OCI-LY3 (cell line): ENCODE data around the gene HUS1.
"Not testable (repeated sequence)": the region's sequence is repeated elsewhere in the genome, so short reads cannot be mapped to it uniquely, and the experiment has no call there.

Source experiments
- H2AFZ ChIP-seq: fragments of 200-600, 300-600 bp; shearing (Covaris generic); 2 replicates; pipeline ENCODE4 v1.6.0; 2014; ENCODE audit warnings: antibody characterized with exemption, low read depth, low read length
- H3K27ac ChIP-seq: fragments of 200-600, 300-600 bp; sonication (generic); 2 replicates; pipeline ENCODE4 v1.5.1; 2014; ENCODE audit warnings: mild to moderate bottlenecking, low read length, moderate library complexity, mixed read lengths
- H3K27me3 ChIP-seq: fragments of 200-600, 300-600 bp; sonication (generic); 2 replicates; pipeline ENCODE4 v1.6.1; 2014; ENCODE audit warnings: low read depth, low read length, mixed read lengths
- H3K36me3 ChIP-seq: fragments of 200-600, 300-600 bp; sonication (generic); replicated peaks from 2 replicates; pipeline ENCODE3; 2014; ENCODE audit warnings: low read depth, low read length, mixed read lengths
- H3K4me1 ChIP-seq: fragments of 300-600, 200-600 bp; sonication (generic); 2 replicates; pipeline ENCODE4 v1.6.1; 2014; ENCODE audit warnings: low read length, mixed read lengths
- H3K4me2 ChIP-seq: fragments of 200-600, 300-600 bp; sonication (generic); 2 replicates; pipeline ENCODE4 v1.6.1; 2014; ENCODE audit warnings: low read length, mixed read lengths
- H3K4me3 ChIP-seq: fragments of 300-600, 200-600 bp; sonication (generic); 2 replicates; pipeline ENCODE4 v1.5.1; 2014; ENCODE audit warnings: antibody characterized with exemption, mild to moderate bottlenecking, low read length, moderate library complexity
- H3K79me2 ChIP-seq: fragments of 300-600, 200-600 bp; shearing (Covaris generic); 2 replicates; pipeline ENCODE4 v1.6.1; 2014; ENCODE audit warnings: mild to moderate bottlenecking, low read length, mixed read lengths
- H3K9ac ChIP-seq: fragments of 300-600, 200-600 bp; shearing (Covaris generic); 2 replicates; pipeline ENCODE4 v1.6.0; 2014; ENCODE audit warnings: mild to moderate bottlenecking, low read length, moderate library complexity
- H3K9me3 ChIP-seq: fragments of 200-600, 300-600 bp; shearing (Covaris generic); 2 replicates; pipeline ENCODE4 v1.6.1; 2014; ENCODE audit warnings: low read length, mixed read lengths; ENCODE audit not compliant: insufficient read depth
- H4K20me1 ChIP-seq: fragments of 200-600, 300-600 bp; sonication (generic); 2 replicates; pipeline ENCODE4 v1.6.1; 2016; ENCODE audit warnings: low read length, mixed read lengths; ENCODE audit not compliant: insufficient read depth
- CTCF ChIP-seq: fragments of 200-600, 300-600 bp; sonication (generic); IDR thresholded peaks from 2 replicates; pipeline ENCODE4 v1.5.1; 2014; ENCODE audit warnings: antibody characterized with exemption, low read length, low read depth
- EZH2phosphoT487 ChIP-seq: fragments of 200-600 bp; shearing (Covaris generic); IDR thresholded peaks from 2 replicates; pipeline ENCODE4 v1.6.1; 2018; ENCODE audit warnings: antibody characterized with exemption, mixed run types, low read depth

Gene HUS1

GRCh38 chr7:47932016-47932415 lies 47.4 kb downstream of the HUS1 start:
- Histone ChIP-seq H3K4me1 (peaks cover 21% of the 10 kb centered on the region), H3K79me2 (no peaks in the 10 kb centered on the region), H3K4me3 (no peak overlapping the region), H3K36me3 (no peaks in the 10 kb centered on the region), H3K27ac (no peak overlapping the region), H3K27me3 (peaks cover 87% of the 10 kb centered on the region), H4K20me1 (no peaks in the 10 kb centered on the region; the same call in 1 of the 2 replicates), H3K9me3 (no peaks in the 10 kb centered on the region), H3K4me2 (no peak overlapping the region), H3K9ac (no peak overlapping the region), H2AFZ (no peak overlapping the region)
- TF ChIP-seq CTCF (no peak), EZH2phosphoT487 (no peak)

DNA sequence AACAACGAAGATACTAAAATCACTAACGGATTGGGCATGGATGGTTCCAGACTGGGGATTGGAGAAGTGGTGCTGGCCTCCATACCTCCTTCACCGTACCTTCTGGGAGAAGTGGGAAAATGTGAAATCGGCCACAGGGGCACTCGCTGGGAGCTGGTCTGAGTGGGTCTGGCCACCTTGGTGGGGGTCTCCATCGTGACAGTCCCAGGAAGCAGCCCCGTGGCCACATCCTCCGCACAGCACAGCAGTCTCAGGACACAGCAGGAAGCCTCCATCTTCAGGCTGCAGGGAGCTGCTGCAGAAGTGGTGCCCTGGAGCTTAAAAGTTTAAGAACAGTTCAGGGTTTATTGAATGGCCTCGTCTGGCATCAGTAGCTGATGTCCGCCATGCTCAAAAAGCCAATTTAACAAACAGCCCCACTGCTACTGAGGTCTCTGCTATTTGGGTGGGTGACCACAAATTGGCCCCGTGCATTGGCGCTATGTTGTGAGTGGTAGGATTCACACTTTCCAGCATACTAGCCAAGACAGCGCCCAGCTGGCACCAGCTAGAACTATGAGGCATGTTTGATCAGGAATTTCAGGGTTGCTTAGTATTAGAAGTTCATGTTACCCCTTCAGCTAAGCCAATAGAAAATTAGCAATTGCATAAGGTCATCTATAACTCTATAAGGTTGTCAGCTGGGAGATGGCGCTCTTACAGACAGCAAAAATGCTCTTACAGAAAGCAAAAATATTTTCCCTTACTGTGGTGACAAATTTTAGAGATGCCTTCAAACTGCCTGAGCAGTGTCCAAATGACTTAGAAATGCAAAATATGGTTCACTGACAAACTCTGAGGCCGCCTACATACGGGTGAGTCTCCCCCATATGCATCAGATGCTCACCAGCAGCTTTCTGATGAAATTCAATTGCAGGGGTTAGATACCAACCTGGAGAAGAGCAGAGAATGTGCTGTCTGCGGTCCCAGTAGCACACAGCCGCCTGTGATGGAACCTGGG lies 48.1 kb downstream of the HUS1 start:
- no peak overlapping the region for H3K9ac ChIP-seq
- H3K4me2 ChIP-seq = no peak overlapping the region
- H2AFZ ChIP-seq = no peak overlapping the region
- H3K79me2 ChIP-seq = no peaks in the 10 kb centered on the region
- no peak overlapping the region for H3K4me3 ChIP-seq
- no peaks in the 10 kb centered on the region; the same call in 1 of the 2 replicates for H4K20me1 ChIP-seq
- TF ChIP-seq EZH2phosphoT487 (no peak), CTCF (no peak)
- peaks cover 88% of the 10 kb centered on the region for H3K27me3 ChIP-seq
- no peak overlapping the region for H3K27ac ChIP-seq
- no peaks in the 10 kb centered on the region for H3K9me3 ChIP-seq
- H3K4me1 ChIP-seq = peaks cover 14% of the 10 kb centered on the region
- H3K36me3 ChIP-seq = no peaks in the 10 kb centered on the region

DNA sequence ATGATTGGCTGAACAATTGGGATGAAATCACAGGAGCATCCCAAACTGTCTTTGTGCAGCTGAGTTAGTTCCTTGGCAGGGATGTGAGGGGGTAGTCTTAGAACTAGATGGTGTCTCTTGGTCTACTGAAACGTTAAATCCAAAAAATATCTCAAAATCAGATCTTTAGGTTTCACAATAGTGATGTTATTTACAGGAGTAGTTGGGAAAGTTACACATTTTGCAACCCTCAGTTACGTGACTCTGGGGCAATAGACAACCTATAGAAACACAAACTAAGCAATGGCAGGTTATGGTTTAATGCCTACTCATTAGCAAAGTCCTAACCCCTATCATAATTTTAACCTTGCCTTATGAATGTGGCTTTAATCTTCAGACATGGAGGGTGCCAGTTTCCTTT lies 55.1 kb downstream of the HUS1 start:
- TF ChIP-seq CTCF (no peak), EZH2phosphoT487 (no peak)
- H3K27ac ChIP-seq = no peak overlapping the region
- H3K27me3 ChIP-seq = peaks cover 46% of the 10 kb centered on the region
- no peaks in the 10 kb centered on the region for H4K20me1 ChIP-seq
- H3K79me2 ChIP-seq = no peaks in the 10 kb centered on the region
- no peaks in the 10 kb centered on the region for H3K9me3 ChIP-seq
- peaks cover 8% of the 10 kb centered on the region; the same call in 1 of the 2 replicates for H3K4me1 ChIP-seq
- no peaks in the 10 kb centered on the region for H3K36me3 ChIP-seq
- H2AFZ ChIP-seq = no peak overlapping the region
- H3K9ac ChIP-seq = no peak overlapping the region
- no peak overlapping the region for H3K4me2 ChIP-seq
- no peak overlapping the region for H3K4me3 ChIP-seq

DNA sequence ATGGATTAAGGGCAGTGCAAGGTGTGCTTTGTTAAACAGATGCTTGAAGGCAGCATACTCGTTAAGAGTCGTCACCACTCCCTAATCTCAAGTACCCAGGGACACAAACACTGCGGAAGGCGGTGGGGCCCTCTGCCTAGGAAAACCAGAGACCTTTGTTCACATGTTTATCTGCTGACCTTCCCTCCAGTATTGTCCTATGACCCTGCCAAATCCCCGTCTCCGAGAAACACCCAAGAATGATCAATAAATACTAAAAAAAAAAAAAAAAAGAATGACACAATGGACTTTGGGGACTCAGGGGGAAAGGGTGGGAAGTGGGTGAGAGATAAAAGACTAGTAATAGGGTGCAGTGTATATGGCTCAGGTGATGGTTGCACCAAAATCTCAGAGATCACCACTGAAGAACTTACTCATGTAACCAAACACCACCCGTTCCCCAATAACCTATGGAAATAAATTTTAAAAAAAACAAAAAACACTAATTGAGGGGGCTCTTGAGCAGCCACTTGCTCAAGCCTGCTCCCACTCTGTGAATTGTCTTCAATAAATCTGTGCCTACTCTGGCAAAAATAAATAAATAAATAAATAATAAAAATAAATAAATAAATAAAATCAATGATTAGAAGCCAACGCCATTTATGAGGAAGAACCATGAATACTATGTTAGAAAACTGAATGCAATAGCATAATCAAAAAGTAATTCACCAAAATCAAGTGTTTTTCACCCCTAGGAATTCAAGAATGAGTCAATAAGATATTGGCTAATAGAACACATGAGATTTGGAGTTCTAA lies 56.1 kb downstream of the HUS1 start:
- H3K79me2 ChIP-seq, H3K36me3 ChIP-seq, H3K4me3 ChIP-seq, H3K4me2 ChIP-seq, H3K9ac ChIP-seq, H4K20me1 ChIP-seq, H3K4me1 ChIP-seq, H2AFZ ChIP-seq, H3K27ac ChIP-seq, H3K9me3 ChIP-seq: not testable (repeated sequence)
- H3K27me3 ChIP-seq = peaks cover 37% of the 10 kb centered on the region

DNA sequence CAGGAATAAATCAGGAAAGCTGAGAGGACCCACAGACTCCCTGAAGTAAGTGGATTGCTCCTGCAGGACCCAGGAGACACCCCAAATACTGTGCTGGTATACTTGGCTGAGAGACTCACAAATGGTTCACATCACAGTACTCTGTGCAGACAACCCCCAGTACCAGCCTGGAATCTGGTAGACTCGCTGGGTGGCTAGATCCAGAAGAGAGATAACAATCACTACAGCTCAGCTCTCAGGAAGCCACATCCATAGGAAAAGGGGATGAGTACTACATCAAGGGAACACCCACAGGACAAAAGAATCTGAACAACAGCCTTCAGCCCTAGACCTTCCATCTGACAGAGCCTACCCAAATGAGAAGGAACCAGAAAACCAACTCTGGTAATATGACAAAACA lies 62.9 kb downstream of the HUS1 start:
- not testable (repeated sequence) for H3K9ac ChIP-seq, H2AFZ ChIP-seq, H3K27ac ChIP-seq, H3K4me2 ChIP-seq, H3K9me3 ChIP-seq, H3K79me2 ChIP-seq, H3K4me1 ChIP-seq, H3K4me3 ChIP-seq, H3K36me3 ChIP-seq, H4K20me1 ChIP-seq
- H3K27me3 ChIP-seq = peaks cover 45% of the 10 kb centered on the region
